Measurements from ENCODE around the gene CDK14.
A peak's percentile ranks its signal among the peaks of the same experiment; 100 is the strongest.

The CDK14 gene

DNA sequence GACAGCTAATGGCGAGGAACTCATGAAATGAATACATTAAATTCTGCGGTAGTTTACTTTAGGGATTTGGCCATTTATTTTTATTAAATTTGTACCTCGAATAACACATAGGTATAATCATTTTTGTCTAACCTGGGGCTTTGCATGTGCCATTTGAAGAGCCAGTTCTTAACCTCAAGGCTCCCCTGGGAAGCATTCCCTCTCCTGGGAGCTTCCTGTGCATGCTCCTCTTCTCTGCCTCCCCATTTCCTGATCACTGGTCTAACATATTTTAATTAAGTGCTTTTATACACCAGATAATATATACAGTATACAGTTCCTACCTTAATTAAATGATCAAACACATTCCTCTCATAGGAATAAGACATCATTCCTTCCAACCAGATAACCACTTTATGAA, 484.2 kb downstream of the CDK14 start:
- no peak for DNase-seq

DNA sequence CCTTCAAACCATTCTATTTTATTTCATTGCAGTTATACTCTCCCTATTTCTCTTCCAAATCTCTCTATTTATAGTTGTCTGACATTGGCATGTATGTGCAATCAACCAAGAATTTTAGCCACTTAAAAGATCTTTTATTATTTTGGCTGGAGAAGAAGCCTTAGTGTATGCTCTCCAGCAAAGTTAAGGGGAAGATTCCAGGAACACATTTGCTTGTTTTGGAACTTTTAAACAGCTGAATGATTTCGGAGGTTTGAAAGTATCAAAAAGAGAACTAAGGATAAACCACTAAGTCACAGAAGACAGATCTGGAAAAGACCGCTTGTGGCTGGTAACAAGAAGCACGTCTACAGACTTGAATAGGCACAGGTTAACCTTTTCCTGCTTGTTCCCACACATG, 485.9 kb downstream of the CDK14 start:
- DNase-seq = no peak

DNA sequence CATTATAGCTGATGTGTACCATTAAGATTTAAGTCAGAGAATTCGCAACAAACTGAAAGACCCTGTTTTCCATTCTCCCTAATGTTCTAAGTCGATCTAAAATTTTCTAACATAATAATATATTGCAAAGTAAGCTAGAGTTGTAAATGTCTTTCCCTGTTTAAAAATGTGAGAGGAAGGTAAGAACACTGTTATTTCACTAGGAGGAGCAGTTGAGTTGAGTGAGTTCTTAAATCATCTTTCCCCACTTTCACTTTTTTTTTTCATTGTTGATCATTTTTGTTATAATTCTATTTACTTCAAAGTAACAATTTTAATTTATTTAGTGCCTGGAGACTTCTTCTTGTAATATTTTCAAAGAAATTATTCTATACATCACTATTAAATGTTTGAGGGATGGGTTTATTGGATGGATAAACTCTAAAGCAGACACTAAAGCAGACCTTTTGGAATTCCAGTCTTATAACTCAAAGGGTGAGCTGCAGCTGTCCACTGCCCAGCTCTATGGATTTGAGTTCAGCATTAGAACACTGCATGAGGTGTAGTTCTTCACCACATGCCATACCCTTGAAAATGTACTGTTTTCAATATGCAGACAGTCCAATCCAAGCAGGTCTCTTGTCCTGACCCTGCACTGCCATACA, 486.9 kb downstream of the CDK14 start:
- no peak for DNase-seq

DNA sequence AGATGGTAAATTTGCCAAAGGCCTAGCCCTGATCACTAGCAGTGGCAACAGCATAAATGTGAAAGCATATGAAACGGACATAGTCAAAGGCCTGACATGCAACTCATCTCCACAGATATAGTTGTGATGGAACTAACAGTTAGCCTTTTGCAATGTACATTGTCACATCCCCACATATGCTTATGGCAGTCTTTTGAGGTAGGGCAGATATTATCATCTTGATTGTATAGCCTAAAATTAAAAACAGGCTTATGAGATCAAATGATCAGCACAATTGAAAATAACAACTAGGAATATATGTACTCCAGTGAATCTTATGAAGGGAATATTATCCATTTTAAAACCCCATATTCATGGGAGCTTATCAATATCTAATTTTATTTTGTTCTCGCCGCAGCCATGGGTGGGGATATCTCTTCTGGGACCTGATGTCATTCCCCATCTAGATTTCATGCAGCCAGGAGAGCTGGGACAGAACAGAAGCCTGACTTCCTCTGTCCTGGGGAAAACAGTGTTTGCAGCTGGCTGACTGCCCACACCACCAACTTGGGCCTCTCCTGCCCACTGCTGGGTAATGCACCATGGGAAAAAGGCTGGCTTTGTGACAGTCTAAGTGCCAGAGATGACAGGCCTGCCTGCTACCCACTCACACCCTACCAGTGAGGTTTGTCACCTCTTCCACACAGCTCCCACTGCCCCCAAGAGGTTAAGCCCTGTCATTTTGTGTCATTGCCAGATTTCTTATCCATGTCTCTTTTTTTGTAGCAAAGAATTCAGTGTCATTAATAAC, 487.9 kb downstream of the CDK14 start:
- DNase-seq = no peak

DNA sequence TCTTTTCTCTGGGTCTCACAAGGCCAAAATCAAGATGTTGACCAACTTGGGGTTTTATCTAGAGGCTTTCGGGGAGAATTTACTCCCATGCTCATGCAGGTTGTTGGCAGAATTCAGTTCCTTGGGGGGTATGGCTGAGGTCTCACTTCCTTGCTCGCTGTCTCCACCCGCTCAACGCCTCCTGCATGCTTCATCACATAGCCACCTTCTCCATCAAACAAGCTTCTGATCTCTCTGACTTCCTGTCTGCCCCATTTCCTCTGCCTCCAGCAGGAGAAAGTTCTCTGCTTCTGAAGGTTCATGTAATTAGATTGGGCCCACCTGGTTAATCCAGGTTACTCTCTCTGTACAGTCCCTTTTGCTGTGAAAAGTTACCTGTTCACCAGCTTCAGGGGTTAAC, 489.1 kb downstream of the CDK14 start:
- DNase-seq = peak; percentile 3

DNA sequence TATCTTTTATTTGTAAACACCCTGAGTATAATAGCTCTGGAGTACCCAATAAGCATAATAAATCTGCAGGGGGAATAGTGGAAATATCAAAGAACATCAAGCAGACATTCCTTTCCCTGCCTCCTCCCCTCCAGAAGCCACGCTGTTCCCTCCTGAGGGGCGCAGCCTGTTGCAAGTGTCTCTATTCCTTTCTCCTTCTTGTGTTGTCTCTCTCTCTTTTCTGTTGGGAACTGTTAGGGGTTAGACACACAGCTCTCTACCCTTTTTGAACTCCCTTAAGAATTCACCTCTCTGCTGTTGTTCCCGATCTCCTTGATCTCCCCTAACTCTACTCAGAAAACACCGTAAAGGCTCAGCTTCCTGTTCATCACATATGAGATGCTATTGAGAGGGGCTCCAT, 490.1 kb downstream of the CDK14 start:
- DNase-seq = no peak

DNA sequence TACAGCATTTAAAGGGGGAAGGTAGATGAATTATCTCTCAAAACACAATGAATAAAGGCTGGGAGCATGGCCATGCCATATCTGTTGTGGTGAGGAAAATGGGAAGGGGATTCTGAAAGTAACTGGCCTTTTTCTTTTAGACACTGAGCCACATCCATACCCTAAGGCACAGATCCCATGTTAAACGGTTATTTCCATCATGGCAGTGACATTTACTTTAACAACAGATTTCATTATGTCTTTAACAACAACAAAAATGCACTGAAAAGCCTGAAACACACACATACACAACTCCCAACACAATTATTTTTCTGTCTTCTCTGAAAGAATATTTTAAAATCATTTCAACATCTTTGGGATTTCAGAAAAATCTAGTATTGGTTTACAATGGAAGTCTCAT, 492.0 kb downstream of the CDK14 start:
- no peak for DNase-seq

DNA sequence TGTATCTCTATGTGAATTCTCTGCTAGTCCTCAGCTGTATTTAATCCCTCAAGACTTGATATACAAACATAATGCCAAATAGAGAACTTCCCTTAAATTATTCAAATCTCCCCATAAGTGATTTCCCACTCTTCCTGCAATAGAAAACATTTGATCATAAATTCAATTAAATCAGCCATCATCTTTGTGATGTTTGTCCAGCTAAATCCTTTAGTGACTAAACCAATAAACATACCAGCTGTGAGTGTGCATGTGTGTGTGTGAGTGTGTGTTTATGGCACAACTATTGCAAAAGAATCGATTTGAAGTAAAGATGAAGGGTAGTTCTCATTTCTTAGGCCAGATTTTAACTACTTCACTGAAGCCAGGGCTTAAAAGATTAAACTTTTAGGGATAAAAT, 492.6 kb downstream of the CDK14 start:
- DNase-seq = no peak

DNA sequence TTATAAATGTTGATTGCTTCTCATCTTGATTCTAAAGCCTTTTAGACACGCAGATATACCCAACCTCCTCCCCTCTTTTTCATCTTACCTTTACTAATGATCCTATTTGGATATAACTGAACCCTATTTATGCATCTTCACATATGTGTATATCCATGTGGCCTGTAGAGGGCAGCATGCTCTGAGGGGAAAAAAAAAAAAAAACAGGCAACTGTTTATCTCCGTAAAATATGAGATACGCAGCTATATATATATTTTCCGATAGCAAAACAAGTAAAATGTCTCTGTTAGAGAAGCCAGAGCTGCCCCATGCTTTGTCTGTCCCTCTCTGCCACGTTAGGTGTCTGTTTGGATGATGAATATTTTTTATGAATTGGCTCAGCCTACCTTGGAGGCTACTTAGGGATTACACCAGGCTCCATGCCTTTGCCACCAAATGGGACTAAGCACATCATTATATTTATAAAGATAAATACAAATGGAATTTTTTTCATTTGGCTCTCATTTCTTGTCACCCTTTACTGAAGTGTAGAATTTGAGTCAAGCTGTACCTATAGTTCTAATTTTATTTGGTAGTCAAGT, 493.4 kb downstream of the CDK14 start:
- DNase-seq = peak; percentile 10

DNA sequence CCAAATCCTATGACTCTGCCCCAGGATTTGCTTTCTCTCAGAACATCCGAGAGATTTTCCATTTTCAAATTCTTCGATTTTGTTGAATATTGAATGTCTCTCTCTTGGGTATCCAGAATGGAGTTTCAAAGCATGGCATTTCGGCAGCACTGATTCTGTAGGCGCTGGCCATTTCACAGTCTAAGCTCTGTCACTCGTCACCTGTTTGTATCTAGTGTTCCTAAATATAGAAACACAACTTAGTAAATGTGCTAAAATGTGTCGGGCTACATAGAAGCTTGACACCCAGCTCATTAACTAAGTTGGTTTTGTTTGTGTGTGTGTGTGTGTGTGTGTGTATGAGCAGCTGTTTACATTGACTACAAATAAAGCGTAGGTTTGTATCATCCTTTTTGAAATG, 494.6 kb downstream of the CDK14 start:
- DNase-seq = no peak

DNA sequence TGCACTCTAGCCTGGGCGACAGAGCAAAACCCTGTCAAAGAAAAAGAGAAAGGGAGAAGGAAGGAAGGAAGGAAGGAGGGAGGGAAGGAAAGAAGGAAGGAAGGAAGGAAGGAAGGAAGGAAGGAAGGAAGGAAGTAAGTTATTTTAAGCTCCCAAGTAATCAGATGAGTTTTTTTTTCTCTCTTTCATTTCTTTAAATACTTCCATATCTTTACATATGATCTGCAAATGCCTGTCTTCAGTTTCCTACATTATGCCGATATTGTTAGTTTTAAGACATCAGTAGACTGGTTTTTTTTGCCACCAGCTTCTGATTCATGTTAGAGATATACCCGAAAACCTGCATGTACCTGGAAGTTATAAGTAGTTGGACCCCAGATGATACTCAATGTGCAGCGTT, 495.5 kb downstream of the CDK14 start:
- no peak for DNase-seq

DNA sequence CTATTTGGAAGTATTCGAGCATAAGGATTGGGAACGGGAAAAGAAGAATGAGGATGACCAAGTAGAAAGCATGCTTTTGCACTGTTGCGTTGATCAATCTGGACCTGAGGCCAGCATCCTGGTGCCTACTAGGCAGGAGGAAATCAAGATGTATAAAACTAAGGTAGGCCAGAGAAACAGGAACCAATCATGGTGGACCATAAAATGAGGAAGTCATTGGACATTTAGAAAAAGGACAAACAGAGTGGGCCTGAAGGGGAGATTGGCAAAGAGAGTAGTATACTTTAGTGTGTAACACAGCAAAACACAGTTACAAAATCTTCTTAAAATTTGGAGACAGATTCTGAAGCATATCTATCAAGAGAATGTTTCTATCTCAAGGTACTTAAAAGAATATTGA, 497.1 kb downstream of the CDK14 start:
- DNase-seq = no peak

DNA sequence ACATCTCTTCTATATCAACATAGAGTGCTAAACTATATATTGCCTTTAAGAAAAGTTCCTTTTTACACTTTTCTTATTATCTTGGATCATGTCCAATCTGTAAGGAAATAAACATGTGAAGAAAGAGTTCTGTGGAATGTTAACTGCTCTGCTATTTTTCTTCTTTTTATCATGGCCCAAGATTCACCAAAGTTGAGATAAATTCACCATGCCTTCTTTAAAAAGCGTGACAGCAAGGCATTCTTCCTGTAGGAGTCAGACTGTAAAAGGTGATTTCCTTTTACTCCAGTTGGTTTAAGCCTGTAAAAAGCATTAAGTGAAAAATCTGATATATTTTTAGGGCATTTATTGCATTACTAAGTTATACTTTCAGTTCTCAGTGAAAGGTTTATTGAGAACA, 502.4 kb downstream of the CDK14 start:
- DNase-seq = no peak

DNA sequence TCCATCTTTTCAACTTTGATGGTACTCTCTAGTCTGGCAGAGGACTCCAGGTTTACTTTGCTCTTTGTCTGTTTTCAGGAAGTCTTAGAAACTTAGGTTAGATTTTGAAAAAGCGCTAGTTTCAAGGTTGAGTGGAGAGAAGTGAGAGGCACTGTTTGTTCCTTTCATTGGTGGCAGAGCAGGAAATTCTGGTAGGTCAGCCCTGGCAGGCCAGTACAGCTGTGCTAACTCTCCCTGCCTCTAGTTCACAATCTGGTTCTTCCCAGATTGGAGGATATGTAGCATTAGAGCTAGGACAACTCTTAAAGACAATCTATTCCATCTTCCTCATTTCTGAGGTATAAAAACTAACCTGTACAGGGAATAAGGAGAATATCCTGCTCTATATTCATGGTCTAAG, 507.2 kb downstream of the CDK14 start:
- no peak for DNase-seq

DNA sequence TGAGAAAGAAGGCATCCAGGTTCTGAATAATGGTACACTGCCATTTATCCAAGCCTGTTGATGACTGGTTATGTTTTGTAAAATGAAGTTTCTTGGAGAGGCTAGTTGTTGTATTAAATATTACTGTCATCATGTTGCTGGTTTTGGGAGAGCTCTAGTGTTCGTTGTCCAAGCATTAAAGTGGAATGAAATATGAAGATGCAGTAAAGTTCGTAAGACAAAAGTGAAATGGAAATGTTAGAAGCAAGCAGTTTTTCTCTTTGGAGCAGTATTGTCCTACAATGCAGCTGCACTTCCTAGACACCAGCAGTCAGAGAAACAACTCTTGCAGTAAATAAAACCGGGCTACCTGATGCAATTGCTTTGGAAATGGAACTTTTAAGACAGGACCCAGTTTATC, 511.3 kb downstream of the CDK14 start:
- no peak for DNase-seq

DNA sequence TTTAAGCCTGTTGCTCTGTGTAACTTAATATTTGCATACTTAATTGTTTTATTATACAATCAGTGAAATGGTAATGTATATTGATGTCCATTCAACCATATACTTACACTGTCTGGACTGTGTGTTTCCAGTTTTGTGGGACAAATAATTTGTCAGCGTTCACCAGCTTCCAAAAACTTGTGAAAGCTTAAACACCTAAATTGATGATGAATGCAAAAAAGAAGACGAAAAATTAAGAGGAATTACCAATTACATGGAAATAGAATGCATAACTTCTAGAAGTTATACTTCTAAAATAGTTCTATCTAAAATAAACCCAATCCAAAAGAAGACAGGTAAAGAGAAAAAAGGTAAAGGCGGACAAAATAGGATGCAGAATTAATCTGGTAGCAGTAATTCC, 513.1 kb downstream of the CDK14 start:
- no peak for DNase-seq

DNA sequence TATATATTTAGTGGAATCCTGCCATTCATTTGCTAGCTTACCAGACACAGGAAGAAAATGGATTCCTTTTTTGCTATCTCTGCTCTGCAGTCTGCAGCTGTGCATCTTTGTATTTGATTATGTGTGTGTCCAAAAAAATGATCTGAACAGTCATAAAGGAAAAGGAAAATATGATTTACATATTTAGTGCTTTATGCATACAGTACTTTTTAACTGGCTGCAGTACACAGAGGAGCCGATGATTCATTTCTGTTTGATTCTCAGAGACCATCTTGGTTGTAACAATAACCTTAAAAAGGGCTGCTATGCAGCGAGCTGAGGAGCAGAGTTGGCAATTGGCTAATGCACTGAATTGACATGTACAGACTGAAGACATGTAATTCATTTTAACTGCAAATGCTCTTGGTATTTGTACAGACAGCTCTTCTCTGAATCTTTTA, 516.8 kb downstream of the CDK14 start:
- DNase-seq = no peak

DNA sequence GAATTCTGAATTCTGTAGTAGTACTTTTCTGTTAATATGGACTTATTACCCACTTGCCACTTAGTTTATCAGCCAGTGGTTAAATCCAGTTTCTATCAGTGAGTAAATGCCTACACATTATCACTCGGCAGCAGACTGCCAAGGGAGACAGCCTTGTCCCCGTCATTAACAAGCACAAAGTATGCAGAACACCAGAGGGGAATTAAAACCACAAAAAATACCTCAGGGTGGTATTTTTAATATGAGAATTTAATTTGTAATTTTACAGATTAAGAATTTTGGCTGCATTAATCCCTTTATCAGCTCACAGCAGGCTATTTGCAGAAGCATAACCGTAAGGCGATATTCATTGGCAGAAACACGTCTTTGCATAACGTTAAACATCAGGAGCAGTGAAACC, 518.1 kb downstream of the CDK14 start:
- no peak for DNase-seq

DNA sequence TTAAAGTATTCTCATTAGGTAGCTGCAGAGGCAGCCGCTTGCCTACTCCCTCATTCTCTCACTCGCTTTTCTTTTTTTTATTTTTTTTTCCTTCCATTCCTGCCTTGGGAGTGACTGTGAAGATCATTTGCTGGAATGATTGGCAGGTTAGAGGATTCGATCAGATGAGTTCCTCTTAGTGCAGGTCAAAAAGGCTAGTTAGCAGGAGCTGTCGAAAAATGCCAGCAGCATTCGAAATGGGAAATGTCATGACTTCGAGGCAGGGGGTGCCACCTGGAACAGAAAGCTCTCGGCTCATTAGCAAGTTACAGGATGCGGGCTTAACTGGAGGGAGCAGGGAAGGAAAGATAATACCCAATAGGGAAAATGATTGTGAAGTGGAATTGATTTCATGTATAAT, 530.6 kb downstream of the CDK14 start:
- no peak for DNase-seq

DNA sequence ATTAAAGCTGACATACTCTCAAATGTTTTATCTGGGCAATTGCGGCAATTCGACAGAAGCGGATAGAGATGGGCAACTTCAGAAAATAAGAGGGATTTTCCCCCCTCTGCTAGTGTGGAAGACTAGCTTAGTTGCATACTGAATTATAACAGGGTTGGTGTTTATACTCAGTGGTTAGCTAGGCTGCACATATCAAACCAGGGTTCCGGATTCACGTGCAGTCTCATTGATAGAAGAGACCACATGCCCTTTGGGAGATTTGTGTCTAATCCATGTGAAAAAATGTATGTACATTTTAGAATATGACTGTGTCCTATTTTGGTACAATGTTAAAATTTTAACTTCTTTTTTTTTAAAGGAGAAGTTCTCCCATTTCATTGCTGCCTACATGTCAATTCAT, 531.2 kb downstream of the CDK14 start:
- no peak for DNase-seq

DNA sequence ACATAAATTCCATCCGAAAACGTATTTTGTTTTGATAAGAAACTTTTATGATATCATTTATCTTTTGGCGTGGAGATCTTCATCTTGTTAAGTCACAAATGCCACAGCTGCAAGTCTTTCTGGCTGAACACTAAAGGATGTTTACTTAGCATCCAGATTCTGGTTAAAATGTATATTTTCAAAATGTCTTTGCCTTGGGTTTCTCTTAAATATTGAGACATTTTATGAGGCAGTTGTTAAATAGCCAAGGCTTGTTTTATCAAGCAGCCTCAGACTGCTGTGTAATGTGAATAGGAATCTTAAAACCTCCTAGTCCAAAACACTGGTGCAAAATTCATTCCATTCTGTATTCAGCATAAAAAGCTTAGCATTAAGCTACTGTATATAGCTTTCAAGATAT, 531.8 kb downstream of the CDK14 start:
- no peak for DNase-seq

DNA sequence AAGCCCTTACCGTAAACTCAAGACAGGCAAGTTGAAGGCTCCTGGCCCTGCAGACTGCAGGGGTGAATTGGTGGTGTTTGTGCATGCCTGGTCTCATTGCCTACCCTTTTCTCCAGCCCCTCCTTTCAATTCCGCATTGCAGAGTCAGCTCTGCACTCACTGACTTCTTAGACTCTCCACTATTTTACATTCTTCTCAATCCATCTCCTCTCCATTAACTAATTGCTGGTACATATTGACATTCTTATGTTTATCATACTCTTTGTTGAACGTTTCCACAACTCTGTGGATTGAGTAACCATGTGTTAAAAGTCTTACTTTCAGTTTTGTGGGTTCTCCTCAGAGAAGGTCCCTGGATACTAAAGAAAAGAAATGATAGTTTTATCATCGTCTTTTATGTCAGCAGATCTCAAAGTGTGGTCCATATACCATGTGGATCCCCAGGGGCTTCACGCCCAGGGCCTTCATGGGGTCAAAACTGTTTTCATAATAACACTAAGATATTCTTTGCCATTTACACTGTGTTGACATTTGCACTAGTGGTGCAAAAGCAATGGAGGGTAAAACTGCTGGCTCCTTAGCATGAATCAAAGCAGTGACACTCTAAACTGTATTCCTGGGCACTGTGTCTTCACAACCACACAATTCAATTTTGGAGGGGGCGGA, 532.7 kb downstream of the CDK14 start:
- no peak for DNase-seq

DNA sequence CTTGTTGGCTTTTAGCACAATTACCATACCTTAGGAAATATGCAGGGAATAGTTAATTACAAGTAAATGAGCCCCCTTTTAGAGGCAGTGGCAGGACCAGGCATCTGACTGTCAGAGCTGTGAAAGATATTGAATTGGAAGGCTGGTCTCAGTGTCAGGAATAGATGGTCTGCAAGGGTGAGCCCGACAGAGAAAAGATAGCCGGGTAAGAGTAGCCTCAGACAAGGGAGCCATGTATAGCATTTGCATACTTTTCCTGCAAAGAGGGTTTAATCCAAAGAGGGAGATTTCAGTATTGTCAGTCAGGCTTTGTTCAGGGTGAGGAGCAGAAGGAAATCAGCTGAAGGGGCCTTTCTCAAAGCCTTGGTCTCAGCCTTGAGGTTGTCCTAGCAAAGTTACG, 539.2 kb downstream of the CDK14 start:
- DNase-seq = no peak

Data from CD4-positive, alpha-beta T cell treated with Interleukin-10 for 1 hour (primary cell).